ENCODE results near the gene KCTD17.
"Not testable (repeated sequence)": the region's sequence is repeated elsewhere in the genome, so short reads cannot be mapped to it uniquely, and the experiment has no call there.

Gene KCTD17

GRCh38 chr22:37061611-37062375 lies 10.3 kb downstream of the KCTD17 start:
- no peak for DNase-seq

GRCh38 chr22:37062376-37062675 lies 10.8 kb downstream of the KCTD17 start:
- no peak for DNase-seq

- no peak for DNase-seq
Measured at GRCh38 chr22:37062702-37063381, 11.3 kb downstream of the KCTD17 start.

- DNase-seq, result no peak
Measured at GRCh38 chr22:37063431-37064420, 12.2 kb downstream of the KCTD17 start.

GRCh38 chr22:37064553-37064952 lies 13.0 kb downstream of the KCTD17 start:
- no peak for DNase-seq

- no peak for DNase-seq
Measured at GRCh38 chr22:37065180-37065579, 13.6 kb downstream of the KCTD17 start.

GRCh38 chr22:37065961-37066360 lies 14.4 kb downstream of the KCTD17 start:
- no peak for DNase-seq

GRCh38 chr22:37067428-37067827 lies 15.9 kb downstream of the KCTD17 start:
- no peak for DNase-seq

- no peak for DNase-seq
Measured at GRCh38 chr22:37068859-37069258, 17.3 kb downstream of the KCTD17 start.

GRCh38 chr22:37069319-37069718 lies 17.8 kb downstream of the KCTD17 start:
- DNase-seq, result no peak

GRCh38 chr22:37069719-37070118 lies 18.2 kb downstream of the KCTD17 start:
- DNase-seq, result no peak

GRCh38 chr22:37070334-37070733 lies 18.8 kb downstream of the KCTD17 start:
- DNase-seq, result no peak

GRCh38 chr22:37070744-37071143 lies 19.2 kb downstream of the KCTD17 start:
- DNase-seq, result no peak

- DNase-seq, result not testable (repeated sequence)
Measured at GRCh38 chr22:37071850-37072592, 20.5 kb downstream of the KCTD17 start.

- no peak for DNase-seq
Measured at GRCh38 chr22:37072673-37073072, 21.1 kb downstream of the KCTD17 start.

GRCh38 chr22:37074537-37074936 lies 23.0 kb downstream of the KCTD17 start:
- no peak for DNase-seq

GRCh38 chr22:37075046-37075445 lies 23.5 kb downstream of the KCTD17 start:
- no peak for DNase-seq

GRCh38 chr22:37075822-37076433 lies 24.4 kb downstream of the KCTD17 start:
- no peak for DNase-seq

GRCh38 chr22:37077802-37078448 lies 26.4 kb downstream of the KCTD17 start:
- DNase-seq, result peak in 1 of 2 experiments; percentile 39

- no peak for DNase-seq
Measured at GRCh38 chr22:37079158-37079557, 27.6 kb downstream of the KCTD17 start.

GRCh38 chr22:37079668-37080171 lies 28.2 kb downstream of the KCTD17 start:
- no peak for DNase-seq
